SK-N-SH (cell line): ENCODE results near the gene LYSMD3. TPM values are rescaled to one million over a fixed set of nuclear protein-coding genes. Genes with fewer than 3 reads are reported as not detected.

Experiments
- CTCF ChIA-PET: fragments of 300-600, 350-600 bp; formaldehyde crosslinking; extraction: SDS; loops from one replicate; lab custom pipeline; 2021; lab: Yijun Ruan, JAX
- POLR2A ChIA-PET: fragments of 350-600 bp; sonication (Branson Sonifier 250); formaldehyde crosslinking; extraction: SDS; loops from one replicate; lab custom pipeline; 2020; ENCODE audit warnings: antibody characterized with exemption, inconsistent platforms; lab: Yijun Ruan, JAX
- DNase-seq: peaks from one replicate; pipeline ENCODE4 v3.0.0; 2012
- H2AFZ ChIP-seq: fragments of 200-600 bp; sonication (generic); 2 replicates; pipeline ENCODE4 v1.8.1; 2016; ENCODE audit warnings: antibody characterized with exemption, mild to moderate bottlenecking, low read depth
- H3F3A ChIP-seq: fragments of 200-600 bp; sonication (generic); replicated peaks from 2 replicates; pipeline ENCODE3; 2016; ENCODE audit warnings: antibody characterized with exemption, mild to moderate bottlenecking; ENCODE audit not compliant: insufficient read depth
- H3K27ac ChIP-seq, 2 experiments: fragments of 200-500 bp in 1 of 2; fragments of 200-600 bp in 1 of 2; sonication (Bioruptor generic) in 1 of 2; sonication (generic), shearing (Covaris generic) in 1 of 2; 2 replicates each; pipeline versions ENCODE4 v1.5.1 to v1.6.1; 2014 to 2016; ENCODE audit warnings: low read depth in 2 of 2, inconsistent platforms in 1 of 2, low read length in 1 of 2, mild to moderate bottlenecking in 1 of 2, mixed read lengths in 1 of 2
- H3K27me3 ChIP-seq: fragments of 200-600 bp; sonication (generic), shearing (Covaris generic); 2 replicates; pipeline ENCODE4 v1.6.1; 2016; ENCODE audit warnings: mixed run types; ENCODE audit not compliant: insufficient read depth
- H3K36me3 ChIP-seq, 2 experiments: fragments of 200-500 bp in 1 of 2; fragments of 200-600 bp in 1 of 2; sonication (Bioruptor generic) in 1 of 2; sonication (generic) in 1 of 2; replicated peaks in 1 of 2; 2 replicates each; pipeline versions ENCODE3 to v1.5.1; 2014 to 2016; ENCODE audit warnings: low read length in 1 of 2, mild to moderate bottlenecking in 1 of 2; ENCODE audit not compliant: insufficient read depth in 2 of 2, control insufficient read depth in 1 of 2
- H3K4me1 ChIP-seq, 2 experiments: fragments of 200-500 bp in 1 of 2; fragments of 200-600 bp in 1 of 2; sonication (Bioruptor generic) in 1 of 2; sonication (generic), shearing (Covaris generic) in 1 of 2; 2 replicates each; pipeline versions ENCODE4 v1.5.1 to v1.6.1; 2014 to 2016; ENCODE audit warnings: low read depth in 1 of 2, low read length in 1 of 2, mixed run types in 1 of 2; ENCODE audit not compliant: insufficient read depth in 2 of 2, control insufficient read depth in 1 of 2
- H3K4me2 ChIP-seq: fragments of 200-600 bp; sonication (generic), shearing (Covaris generic); 2 replicates; pipeline ENCODE4 v1.6.1; 2017; ENCODE audit warnings: mixed run types
- H3K4me3 ChIP-seq, 2 experiments: fragments of 200-500 bp in 1 of 2; fragments of 200-600 bp in 1 of 2; sonication (Bioruptor generic) in 1 of 2; sonication (generic), shearing (Covaris generic) in 1 of 2; 2 replicates each; pipeline versions ENCODE4 v1.5.1 to v1.8.1; 2014 to 2016; ENCODE audit warnings: low read depth in 2 of 2, inconsistent platforms in 1 of 2, low read length in 1 of 2, mild to moderate bottlenecking in 1 of 2, mixed read lengths in 1 of 2, moderate library complexity in 1 of 2
- H3K79me2 ChIP-seq: fragments of 200-600 bp; sonication (generic); 2 replicates; pipeline ENCODE4 v1.8.1; 2017; ENCODE audit warnings: mild to moderate bottlenecking; ENCODE audit not compliant: insufficient read depth
- H3K9ac ChIP-seq: fragments of 200-600 bp; sonication (generic); 2 replicates; pipeline ENCODE4 v1.6.1; 2017; ENCODE audit warnings: mixed run types
- H3K9me2 ChIP-seq: fragments of 200-600 bp; sonication (generic); 2 replicates; pipeline ENCODE4 v1.6.1; 2017; ENCODE audit warnings: mixed run types
- H3K9me3 ChIP-seq: fragments of 200-600 bp; sonication (generic); 2 replicates; pipeline ENCODE4 v1.6.1; 2017; ENCODE audit warnings: mixed run types, mild to moderate bottlenecking, moderate library complexity
- H4K20me1 ChIP-seq: fragments of 200-600 bp; sonication (generic); 2 replicates; pipeline ENCODE4 v1.6.1; 2017; ENCODE audit warnings: mild to moderate bottlenecking, mixed run types; ENCODE audit not compliant: insufficient read depth
- CHD2 ChIP-seq: fragments of 150-350 bp; IDR thresholded peaks from 2 replicates; pipeline ENCODE4 v1.6.1; 2018; ENCODE audit warnings: low read length; ENCODE audit not compliant: partially characterized antibody
- ELF1 ChIP-seq: IDR thresholded peaks from 2 replicates; pipeline ENCODE4 v1.4.0; 2012
- EZH2phosphoT487 ChIP-seq: fragments of 200-600 bp; sonication (generic); IDR thresholded peaks from 2 replicates; pipeline ENCODE4 v1.6.1; 2017; ENCODE audit warnings: low read depth, mixed run types, mild to moderate bottlenecking, antibody characterized with exemption, moderate library complexity, borderline replicate concordance
- FOXJ3 ChIP-seq: sonication (generic); formaldehyde crosslinking; IDR thresholded peaks from 2 replicates; pipeline ENCODE4 v1.5.1; 2020; ENCODE audit warnings: mild to moderate bottlenecking, missing genetic modification reagents
- GABPA ChIP-seq: IDR thresholded peaks from 2 replicates; pipeline ENCODE4 v1.4.0; 2012; ENCODE audit warnings: low read depth, mild to moderate bottlenecking
- IRF3 ChIP-seq: fragments of 150-350 bp; IDR thresholded peaks from 2 replicates; pipeline ENCODE4 v1.6.1; 2016; ENCODE audit warnings: mild to moderate bottlenecking, low read depth, low read length
- JUND ChIP-seq: IDR thresholded peaks from 2 replicates; pipeline ENCODE4 v1.4.0; 2012
- MEF2A ChIP-seq: IDR thresholded peaks from 2 replicates; pipeline ENCODE4 v1.4.0; 2012; ENCODE audit warnings: low read depth, borderline replicate concordance
- NFIC ChIP-seq: IDR thresholded peaks from 2 replicates; pipeline ENCODE4 v1.4.0; 2012; ENCODE audit warnings: borderline replicate concordance
- RAD21 ChIP-seq: IDR thresholded peaks from 2 replicates; pipeline ENCODE4 v1.6.1; 2012; ENCODE audit warnings: mild to moderate bottlenecking, low read length
- REST ChIP-seq: IDR thresholded peaks from 2 replicates; pipeline ENCODE4 v1.6.1; 2012; ENCODE audit warnings: mild to moderate bottlenecking, low read depth, low read length, moderate library complexity
- RFX5 ChIP-seq: IDR thresholded peaks from 2 replicates; pipeline ENCODE4 v1.6.1; 2012; ENCODE audit warnings: mild to moderate bottlenecking, improper control_type of control experiment, low read length
- SMC3 ChIP-seq: IDR thresholded peaks from 2 replicates; pipeline ENCODE4 v1.6.1; 2012; ENCODE audit warnings: low read depth, low read length, improper control_type of control experiment
- TCF12 ChIP-seq: IDR thresholded peaks from 2 replicates; pipeline ENCODE4 v1.4.0; 2012
- TEAD4 ChIP-seq: IDR thresholded peaks from 2 replicates; pipeline ENCODE4 v1.4.0; 2012; ENCODE audit warnings: mild to moderate bottlenecking, borderline replicate concordance; ENCODE audit not compliant: insufficient read depth
- whole genome bisulfite sequencing: methylation state at CpG from one replicate; pipeline ENCODE4 v1.1.6; 2017; ENCODE audit warnings: low lambda C conversion rate; 5-methylcytosine and 5-hydroxymethylcytosine counted together
- polyA plus RNA-seq, 3 experiments: library from polyadenylated mRNA; depleted of rRNA; stranded (reverse); fragments of >200 nt; gene quantifications; 2 replicates each; pipeline ENCODE4 v1.2.3, GENCODE V29; 2012
- TF ChIP-seq, protein P1 (sequence below): fragments of 150-350 bp; IDR thresholded peaks from 2 replicates; pipeline ENCODE4 v1.6.1; 2017; ENCODE audit warnings: antibody characterized with exemption, low read length, low read depth, borderline replicate concordance
- TF ChIP-seq, protein P2 (sequence below): IDR thresholded peaks from 2 replicates; pipeline ENCODE4 v1.4.0; 2012; ENCODE audit warnings: low read depth, borderline replicate concordance
- TF ChIP-seq, protein P3 (sequence below): IDR thresholded peaks from 2 replicates; pipeline ENCODE4; 2012

Gene LYSMD3
- polyA plus RNA-seq, 1 of the 3 experiments (the other 2 are of a cell fraction), result 6.7 TPM

- H2AFZ ChIP-seq, result no peak overlapping the region
- DNase-seq, result no peak
- POLR2A ChIA-PET, result no interaction called here
- H3K27me3 ChIP-seq, result no peaks in the 10 kb centered on the region
- H3K4me3 ChIP-seq, result no peak overlapping the region
- WGBS, result 58% methylated on average over 3 of the region's 3 CpGs
- no peaks in the 10 kb centered on the region for H3K79me2 ChIP-seq
- H3K4me1 ChIP-seq, result no peaks in the 10 kb centered on the region; a peak in 1 of 4 replicates
- no peaks in the 10 kb centered on the region for H3K9me2 ChIP-seq
- no peak overlapping the region for H3K9ac ChIP-seq
- no peak overlapping the region for H3K4me2 ChIP-seq
- H3K27ac ChIP-seq, result no peak overlapping the region
- H4K20me1 ChIP-seq, result no peaks in the 10 kb centered on the region
- CTCF ChIA-PET, result interaction anchor here (1.8 kb wide), 1 partner anchor 144 kb away, joined by 4 read pairs; no protein-coding TSS in a partner anchor
- no peaks in the 10 kb centered on the region for H3K9me3 ChIP-seq
- H3K36me3 ChIP-seq, result no peaks in the 10 kb centered on the region
- no peaks in the 10 kb centered on the region for H3F3A ChIP-seq
- TF ChIP-seq RAD21 (no peak), CHD2 (no peak), TCF12 (no peak), GABPA (no peak), TEAD4 (no peak), MEF2A (no peak), ELF1 (no peak), JUND (no peak), FOXJ3 (CRISPR knock-in tag) (no peak), REST (no peak), SMC3 (no peak), NFIC (no peak), EZH2phosphoT487 (no peak), IRF3 (no peak), RFX5 (no peak)
- TF ChIP-seq, protein P1, sequence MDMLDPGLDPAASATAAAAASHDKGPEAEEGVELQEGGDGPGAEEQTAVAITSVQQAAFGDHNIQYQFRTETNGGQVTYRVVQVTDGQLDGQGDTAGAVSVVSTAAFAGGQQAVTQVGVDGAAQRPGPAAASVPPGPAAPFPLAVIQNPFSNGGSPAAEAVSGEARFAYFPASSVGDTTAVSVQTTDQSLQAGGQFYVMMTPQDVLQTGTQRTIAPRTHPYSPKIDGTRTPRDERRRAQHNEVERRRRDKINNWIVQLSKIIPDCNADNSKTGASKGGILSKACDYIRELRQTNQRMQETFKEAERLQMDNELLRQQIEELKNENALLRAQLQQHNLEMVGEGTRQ, result no peak
- TF ChIP-seq, protein P2, sequence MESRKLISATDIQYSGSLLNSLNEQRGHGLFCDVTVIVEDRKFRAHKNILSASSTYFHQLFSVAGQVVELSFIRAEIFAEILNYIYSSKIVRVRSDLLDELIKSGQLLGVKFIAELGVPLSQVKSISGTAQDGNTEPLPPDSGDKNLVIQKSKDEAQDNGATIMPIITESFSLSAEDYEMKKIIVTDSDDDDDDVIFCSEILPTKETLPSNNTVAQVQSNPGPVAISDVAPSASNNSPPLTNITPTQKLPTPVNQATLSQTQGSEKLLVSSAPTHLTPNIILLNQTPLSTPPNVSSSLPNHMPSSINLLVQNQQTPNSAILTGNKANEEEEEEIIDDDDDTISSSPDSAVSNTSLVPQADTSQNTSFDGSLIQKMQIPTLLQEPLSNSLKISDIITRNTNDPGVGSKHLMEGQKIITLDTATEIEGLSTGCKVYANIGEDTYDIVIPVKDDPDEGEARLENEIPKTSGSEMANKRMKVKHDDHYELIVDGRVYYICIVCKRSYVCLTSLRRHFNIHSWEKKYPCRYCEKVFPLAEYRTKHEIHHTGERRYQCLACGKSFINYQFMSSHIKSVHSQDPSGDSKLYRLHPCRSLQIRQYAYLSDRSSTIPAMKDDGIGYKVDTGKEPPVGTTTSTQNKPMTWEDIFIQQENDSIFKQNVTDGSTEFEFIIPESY, result no peak
- TF ChIP-seq, protein P3, sequence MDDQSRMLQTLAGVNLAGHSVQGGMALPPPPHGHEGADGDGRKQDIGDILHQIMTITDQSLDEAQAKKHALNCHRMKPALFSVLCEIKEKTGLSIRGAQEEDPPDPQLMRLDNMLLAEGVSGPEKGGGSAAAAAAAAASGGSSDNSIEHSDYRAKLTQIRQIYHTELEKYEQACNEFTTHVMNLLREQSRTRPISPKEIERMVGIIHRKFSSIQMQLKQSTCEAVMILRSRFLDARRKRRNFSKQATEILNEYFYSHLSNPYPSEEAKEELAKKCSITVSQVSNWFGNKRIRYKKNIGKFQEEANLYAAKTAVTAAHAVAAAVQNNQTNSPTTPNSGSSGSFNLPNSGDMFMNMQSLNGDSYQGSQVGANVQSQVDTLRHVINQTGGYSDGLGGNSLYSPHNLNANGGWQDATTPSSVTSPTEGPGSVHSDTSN, result no peak
- TF ChIP-seq, all 33 proteins: peak for 0
These were observed 36.1 kb upstream of the LYSMD3 start for GRCh38 chr5:90565491-90565890.
